Testis (tissue), 2 donors: ENCODE measurements around the gene TXNRD1.
"Not testable (repeated sequence)": the region's sequence is repeated elsewhere in the genome, so short reads cannot be mapped to it uniquely, and the experiment has no call there.

Experiments used
- CTCF ChIP-seq, 3 experiments: fragments of 450-650 bp in 2 of 3; fragments of 200-600 bp in 1 of 3; sonication (generic) in 1 of 3; IDR thresholded peaks; one replicate each; pipeline ENCODE4 v1.5.1; 2016 to 2019; ENCODE audit warnings: antibody characterized with exemption in 3 of 3, mild to moderate bottlenecking in 2 of 3, moderate library complexity in 1 of 3
- POLR2A ChIP-seq: fragments of 450-650 bp; IDR thresholded peaks from one replicate; pipeline ENCODE4 v1.6.1; 2017; ENCODE audit warnings: antibody characterized with exemption, mild to moderate bottlenecking, moderate library complexity

GRCh38 chr12:104332273-104332672 is 116.7 kb downstream of the TXNRD1 start:
- TF ChIP-seq CTCF (IDR thresholded peaks at IDR 0.05); POLR2A: not testable (repeated sequence)
